Naive B cell (primary cell): ENCODE data around the gene LGALSL. TPM values are rescaled to one million over a fixed set of nuclear protein-coding genes. Genes with fewer than 3 reads are reported as not detected.

Source experiments
- ATAC-seq, 2 donors: fragments of 150-1000 bp; cut with Tn5 transposase; 2 replicates each; pipeline ENCODE4 v1.10.0; 2021; ENCODE audit warnings: low read depth in 2 of 2, mild to moderate bottlenecking in 2 of 2, moderate library complexity in 2 of 2
- DNase-seq: peaks from one replicate; pipeline ENCODE4 v3.0.0; 2022
- H3K27ac Mint-ChIP-seq, 6 donors: one replicate each; pipeline ENCODE4 v1.8.0; 2020 to 2022; ENCODE audit warnings: mild to moderate bottlenecking in 6 of 6, mixed read lengths in 6 of 6, moderate library complexity in 5 of 6, inconsistent platforms in 2 of 6
- H3K27me3 Mint-ChIP-seq, 3 donors: one replicate each; pipeline ENCODE4 v1.8.0; 2021 to 2022; ENCODE audit warnings: mixed read lengths in 3 of 3, mild to moderate bottlenecking in 1 of 3
- H3K36me3 Mint-ChIP-seq, 2 donors: one replicate each; pipeline ENCODE4 v1.8.0; 2020 to 2022; ENCODE audit warnings: mixed read lengths in 2 of 2, inconsistent platforms in 1 of 2, mild to moderate bottlenecking in 1 of 2
- H3K4me1 Mint-ChIP-seq, 3 donors: one replicate each; pipeline ENCODE4 v1.8.0; 2020 to 2022; ENCODE audit warnings: mixed read lengths in 3 of 3, inconsistent platforms in 1 of 3, mild to moderate bottlenecking in 1 of 3, moderate library complexity in 1 of 3
- H3K4me3 Mint-ChIP-seq, 8 donors: one replicate each; pipeline ENCODE4 v1.8.0; 2020 to 2022; ENCODE audit warnings: mild to moderate bottlenecking in 8 of 8, mixed read lengths in 8 of 8, moderate library complexity in 8 of 8, inconsistent platforms in 2 of 8
- H3K9me3 Mint-ChIP-seq, 7 donors: one replicate each; pipeline ENCODE4 v1.8.0; 2020 to 2022; ENCODE audit warnings: mixed read lengths in 7 of 7, mild to moderate bottlenecking in 5 of 7, inconsistent platforms in 2 of 7, moderate library complexity in 1 of 7
- polyA plus RNA-seq, 6 donors: library from polyadenylated mRNA; unstranded; fragments of 300-500 nt; fragmentation: Illumina TruSeq; gene quantifications; one replicate each; pipeline ENCODE4 v1.2.3, GENCODE V29; 2021; ENCODE audit warnings: low read depth in 6 of 6

Gene LGALSL
- polyA plus RNA-seq, 6 donors from 2014 or later = 0.05 to 1.3 (median 0.74) TPM; not detected in 1

DNA sequence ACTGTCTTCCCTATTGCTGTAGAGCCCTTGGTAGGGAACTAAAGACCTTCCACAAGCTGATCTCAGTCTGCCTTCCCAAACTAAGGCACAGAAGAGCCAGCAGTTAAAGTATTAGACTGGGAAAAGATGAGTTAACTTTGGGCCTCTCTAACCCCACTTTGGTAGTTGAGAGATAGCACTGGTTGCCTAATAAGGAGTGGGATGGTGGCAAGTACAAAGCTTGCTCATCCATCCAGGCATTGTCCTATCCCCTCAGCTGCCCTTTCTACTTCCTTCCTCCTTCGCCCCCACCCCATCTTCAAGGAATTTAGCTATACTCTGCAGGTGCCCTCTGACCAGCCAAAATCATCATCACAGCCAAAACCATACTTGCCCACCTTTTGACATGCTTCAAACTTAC is 48.0 kb downstream of the LGALSL start:
- peaks cover 10 to 45% (median 16%) of the 10 kb centered on the region in 3 donors for H3K27me3 Mint-ChIP-seq
- no peak overlapping the region for H3K27ac Mint-ChIP-seq
- ATAC-seq (no peak), DNase-seq (no peak)
- H3K4me1 Mint-ChIP-seq = no peaks in the 10 kb centered on the region
- H3K4me3 Mint-ChIP-seq = no peak overlapping the region
- H3K36me3 Mint-ChIP-seq = no peaks in the 10 kb centered on the region
- H3K9me3 Mint-ChIP-seq = no peaks in the 10 kb centered on the region

- H3K27me3 Mint-ChIP-seq = peaks cover 4 to 37% (median 16%) of the 10 kb centered on the region in 3 donors
- no peaks in the 10 kb centered on the region for H3K36me3 Mint-ChIP-seq
- DNase-seq (no peak), ATAC-seq (no peak)
- H3K9me3 Mint-ChIP-seq = no peaks in the 10 kb centered on the region
- H3K4me1 Mint-ChIP-seq = no peaks in the 10 kb centered on the region
- peak overlapping the region in 1 of 6 donors; percentile 3 for H3K27ac Mint-ChIP-seq
- no peak overlapping the region for H3K4me3 Mint-ChIP-seq
Observed at GRCh38 chr2:64502860-64503259, 48.9 kb downstream of the LGALSL start.

DNA sequence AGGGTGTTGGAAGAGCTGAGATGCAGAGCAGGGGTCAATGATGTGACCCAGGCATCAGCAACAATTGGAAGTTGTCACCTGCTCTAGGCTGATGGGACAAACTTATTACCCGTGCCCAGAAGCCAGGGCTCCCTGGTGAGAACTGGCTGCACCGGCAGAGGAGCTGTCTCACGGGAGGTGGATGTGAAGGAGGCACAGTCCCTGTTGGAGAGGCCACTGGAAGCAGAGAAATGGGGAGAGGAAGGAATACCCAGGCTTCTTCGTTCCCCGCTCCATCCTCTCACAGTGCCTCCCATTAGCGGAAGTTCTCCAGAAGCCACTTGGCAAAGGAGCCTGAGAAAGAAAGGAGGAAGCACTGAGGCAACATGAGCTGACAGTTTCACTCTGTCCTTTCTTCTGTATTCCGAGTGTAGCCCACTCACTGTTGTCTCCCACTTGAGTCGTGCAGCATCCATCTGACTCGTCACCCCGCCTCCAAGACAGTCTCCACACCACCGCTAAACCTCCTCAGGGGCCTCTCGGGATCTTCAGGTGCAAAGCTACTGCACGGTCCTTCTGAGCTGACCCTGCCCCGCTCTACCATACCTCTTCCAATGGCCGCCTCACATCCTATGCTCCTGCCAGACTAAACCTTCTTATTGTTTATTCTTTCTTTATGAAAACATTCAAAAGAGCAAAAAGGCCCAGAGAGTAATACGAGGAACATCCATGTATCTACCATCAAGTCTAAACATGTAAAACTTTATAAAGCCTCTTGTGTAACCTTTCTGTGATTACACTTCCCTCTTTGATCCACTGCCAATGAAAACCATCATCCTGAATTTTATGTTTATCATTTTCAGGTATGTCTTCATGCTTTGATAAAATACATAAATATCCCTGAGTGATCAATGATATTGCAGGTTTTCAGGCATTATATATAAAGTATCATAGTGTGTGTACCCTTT is 51.1 kb downstream of the LGALSL start:
- ATAC-seq (no peak), DNase-seq (no peak)
- no peaks in the 10 kb centered on the region for H3K36me3 Mint-ChIP-seq
- no peaks in the 10 kb centered on the region for H3K9me3 Mint-ChIP-seq
- H3K27me3 Mint-ChIP-seq = peaks cover 0 to 17% (median 0%) of the 10 kb centered on the region in 3 donors
- H3K27ac Mint-ChIP-seq = no peak overlapping the region
- H3K4me1 Mint-ChIP-seq = no peaks in the 10 kb centered on the region
- no peak overlapping the region for H3K4me3 Mint-ChIP-seq

DNA sequence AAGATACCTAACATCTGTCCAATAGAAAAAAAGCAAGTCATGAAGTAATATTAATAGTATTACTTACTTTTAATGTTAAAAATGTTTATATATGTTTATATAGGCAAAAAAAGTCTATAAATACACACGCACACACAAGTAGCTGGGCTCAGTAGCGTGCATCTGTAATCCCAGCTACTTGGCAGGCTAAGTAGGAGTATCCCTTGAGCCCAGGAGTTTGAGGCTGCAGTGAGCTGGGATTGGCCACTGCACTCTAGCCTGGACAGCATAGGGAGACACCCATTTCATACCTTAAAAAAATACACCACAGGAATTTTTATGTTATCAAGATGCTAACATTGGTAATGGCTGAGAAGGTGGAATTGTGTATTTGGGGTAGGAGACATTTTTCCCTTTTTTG is 52.7 kb downstream of the LGALSL start:
- no peak for ATAC-seq
- no peak overlapping the region for H3K4me3 Mint-ChIP-seq
- H3K27me3 Mint-ChIP-seq = peaks cover 0 to 17% (median 0%) of the 10 kb centered on the region in 3 donors
- DNase-seq = no peak
- H3K9me3 Mint-ChIP-seq = no peaks in the 10 kb centered on the region
- H3K4me1 Mint-ChIP-seq = no peaks in the 10 kb centered on the region
- no peak overlapping the region for H3K27ac Mint-ChIP-seq
- no peaks in the 10 kb centered on the region for H3K36me3 Mint-ChIP-seq

Other genes with a start within 250 kb of the LGALSL start
- gene AFTPH, start 70.2 kb downstream of the LGALSL start, polyA plus RNA-seq = 10 to 100 TPM; 48.2 to 77.9 (median 57.2) TPM
- gene SERTAD2, start 199.8 kb downstream of the LGALSL start, polyA plus RNA-seq = 10 to 100 TPM in 5 of 6 donors, 1 to 10 TPM in 1; 7.9 to 21.8 (median 13.2) TPM